ENCODE measurements around the gene CALN1. TPM values are rescaled to one million over a fixed set of nuclear protein-coding genes. Genes with fewer than 3 reads are reported as not detected.

CALN1 gene
- total and polyA plus RNA-seq, 2 donors, result 0.13 to 0.42 TPM

DNA sequence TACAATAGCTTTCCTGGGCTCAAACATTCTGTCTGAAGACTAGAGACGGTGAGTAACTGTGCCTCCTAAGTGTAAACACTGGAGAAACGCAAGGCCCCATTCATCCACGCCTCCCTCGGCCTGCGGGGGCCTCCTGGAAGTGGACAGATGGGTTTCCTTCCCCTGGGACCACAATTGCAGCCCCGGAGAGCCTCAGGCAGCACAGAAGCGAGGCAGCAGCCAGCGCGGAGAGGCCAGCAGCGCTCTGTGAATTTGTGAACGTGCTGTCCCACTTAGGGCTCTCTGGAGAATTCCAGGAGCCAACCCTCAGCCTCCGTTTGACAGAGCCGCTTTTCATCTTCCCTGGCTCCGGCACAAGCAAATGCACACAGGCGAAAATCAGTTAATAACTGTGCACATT lies 23.2 kb upstream of the CALN1 start:
- WGBS, result 14% methylated on average over 15 of the region's 15 CpGs
- H3K4me1 ChIP-seq (ENCODE audit: insufficient read depth), result no peaks in the 10 kb centered on the region
- H3K27ac ChIP-seq (ENCODE audit: low read depth), result no peak overlapping the region
- peak; percentile 26 for DNase-seq (ENCODE audit: extremely low spot score)
- no peak overlapping the region for H3K4me3 ChIP-seq (ENCODE audit: low read depth, low read length)
- H3K36me3 ChIP-seq (ENCODE audit: insufficient read depth), result no peaks in the 10 kb centered on the region

DNA sequence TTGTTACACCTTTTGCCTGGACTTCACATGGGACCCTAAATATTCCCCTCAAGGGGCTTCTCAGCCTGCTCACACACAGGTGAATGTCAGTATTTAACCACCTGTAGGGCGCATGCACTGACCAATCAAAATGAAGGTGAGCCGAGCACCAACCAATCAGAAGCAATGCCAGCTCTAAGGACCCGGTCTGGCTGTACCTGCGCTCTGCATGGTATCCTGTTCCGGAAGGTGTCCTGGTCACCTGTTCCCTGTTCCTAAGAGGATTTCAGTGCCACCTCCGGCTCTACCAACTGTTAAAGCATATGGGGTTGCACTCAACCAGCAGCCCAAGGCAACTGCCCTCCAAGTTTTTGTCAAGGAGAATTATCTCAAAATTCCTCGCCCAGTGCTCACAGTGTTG lies 18.4 kb upstream of the CALN1 start:
- H3K4me1 ChIP-seq (ENCODE audit: insufficient read depth), result no peaks in the 10 kb centered on the region
- DNase-seq (ENCODE audit: extremely low spot score), result no peak
- WGBS, result 83% methylated on average over 7 of the region's 7 CpGs
- no peaks in the 10 kb centered on the region for H3K36me3 ChIP-seq (ENCODE audit: insufficient read depth)
- H3K4me3 ChIP-seq (ENCODE audit: low read depth, low read length), result no peak overlapping the region
- H3K27ac ChIP-seq (ENCODE audit: low read depth), result no peak overlapping the region

DNA sequence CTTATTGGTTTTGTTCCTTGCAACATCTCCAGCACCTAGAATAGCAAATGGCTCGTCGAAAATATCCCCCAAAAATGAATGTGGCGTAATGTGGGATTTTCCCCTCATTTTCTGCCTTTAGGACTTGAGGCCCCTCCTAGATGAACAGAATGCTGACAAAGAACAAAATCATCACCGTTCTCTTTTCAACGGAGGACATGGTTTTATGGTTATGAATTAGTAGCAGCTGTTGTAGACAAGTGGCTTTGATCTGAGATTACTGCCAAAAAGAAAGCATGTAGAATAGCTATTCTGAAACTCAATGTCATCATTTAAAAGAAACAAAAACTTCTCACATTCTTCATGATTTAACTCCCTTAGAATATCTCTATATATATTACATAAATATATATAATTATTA lies 17.2 kb upstream of the CALN1 start:
- H3K27ac ChIP-seq (ENCODE audit: low read depth), result no peak overlapping the region
- H3K4me1 ChIP-seq (ENCODE audit: insufficient read depth), result no peaks in the 10 kb centered on the region
- no peaks in the 10 kb centered on the region for H3K36me3 ChIP-seq (ENCODE audit: insufficient read depth)
- H3K4me3 ChIP-seq (ENCODE audit: low read depth, low read length), result no peak overlapping the region
- no peak for DNase-seq (ENCODE audit: extremely low spot score)
- 74% methylated on average over 5 of the region's 5 CpGs for WGBS

DNA sequence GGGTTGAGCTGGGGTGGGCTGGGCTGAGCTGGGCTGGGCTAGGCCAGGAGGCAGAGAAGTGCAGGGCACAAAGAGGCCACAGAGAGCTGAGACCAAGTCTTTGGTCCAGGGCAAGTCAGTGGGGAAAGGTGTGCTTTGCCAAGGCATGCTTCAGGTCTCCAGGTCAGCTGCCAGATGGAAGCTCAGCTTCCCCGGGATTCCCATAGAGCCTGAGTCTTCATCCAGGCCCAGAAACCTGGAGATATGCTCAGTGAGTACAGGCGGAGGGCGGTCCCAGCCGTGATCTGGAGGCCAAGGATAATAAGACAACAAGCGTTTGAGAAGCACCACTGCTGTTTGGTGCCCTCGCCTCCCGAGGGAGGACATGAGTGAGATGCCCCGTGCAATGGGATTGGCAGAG lies 4.7 kb upstream of the CALN1 start:
- no peak overlapping the region for H3K27ac ChIP-seq (ENCODE audit: low read depth)
- H3K4me1 ChIP-seq (ENCODE audit: insufficient read depth), result no peaks in the 10 kb centered on the region
- WGBS, result 87% methylated on average over 8 of the region's 8 CpGs
- no peak for DNase-seq (ENCODE audit: extremely low spot score)
- no peak overlapping the region for H3K4me3 ChIP-seq (ENCODE audit: low read depth, low read length)
- no peaks in the 10 kb centered on the region for H3K36me3 ChIP-seq (ENCODE audit: insufficient read depth)

DNA sequence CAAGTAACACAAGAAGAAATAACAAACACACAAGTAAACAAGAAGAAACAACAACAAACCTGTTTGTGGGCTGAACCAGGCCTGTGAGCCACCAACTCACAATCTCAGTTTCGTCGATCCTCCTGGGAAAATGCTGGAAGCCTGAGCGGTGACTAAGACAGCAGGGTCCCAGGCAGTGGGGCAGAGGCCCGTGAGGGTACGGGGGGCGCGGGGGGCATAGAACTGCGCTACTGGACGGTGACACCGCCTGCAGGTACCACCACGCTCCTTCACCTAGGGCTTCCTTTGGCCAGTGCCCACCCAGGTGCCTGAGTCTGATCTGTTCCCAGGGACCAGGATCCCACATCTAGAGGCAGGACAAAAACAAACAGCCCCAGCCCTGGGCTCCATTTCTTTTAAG lies 3.4 kb upstream of the CALN1 start:
- DNase-seq (ENCODE audit: extremely low spot score), result no peak
- no peaks in the 10 kb centered on the region for H3K4me1 ChIP-seq (ENCODE audit: insufficient read depth)
- no peak overlapping the region for H3K4me3 ChIP-seq (ENCODE audit: low read depth, low read length)
- no peak overlapping the region for H3K27ac ChIP-seq (ENCODE audit: low read depth)
- H3K36me3 ChIP-seq (ENCODE audit: insufficient read depth), result no peaks in the 10 kb centered on the region
- 93% methylated on average over 11 of the region's 11 CpGs for WGBS

DNA sequence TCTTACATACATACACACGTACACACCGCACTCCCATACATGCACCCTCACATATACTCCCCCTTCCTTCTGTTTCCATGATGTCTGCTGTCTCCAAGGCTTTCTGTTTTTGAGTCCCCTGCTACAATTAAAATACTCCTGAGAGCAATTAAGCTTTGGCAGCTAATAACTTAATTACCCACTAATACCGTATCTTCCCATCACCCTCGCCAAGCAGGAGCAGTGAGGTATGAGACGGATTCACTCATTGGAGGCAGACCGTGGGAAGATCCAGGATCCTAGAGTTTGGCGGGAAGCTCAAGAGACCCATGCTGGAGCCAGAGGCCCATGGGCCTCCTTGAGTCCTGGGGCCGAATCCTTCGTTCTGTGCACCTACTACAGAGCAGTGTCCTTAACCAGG lies 1.7 kb upstream of the CALN1 start:
- DNase-seq (ENCODE audit: extremely low spot score), result no peak
- no peak overlapping the region for H3K4me3 ChIP-seq (ENCODE audit: low read depth, low read length)
- H3K4me1 ChIP-seq (ENCODE audit: insufficient read depth), result no peaks in the 10 kb centered on the region
- 88% methylated on average over 9 of the region's 9 CpGs for WGBS
- no peaks in the 10 kb centered on the region for H3K36me3 ChIP-seq (ENCODE audit: insufficient read depth)
- no peak overlapping the region for H3K27ac ChIP-seq (ENCODE audit: low read depth)

DNA sequence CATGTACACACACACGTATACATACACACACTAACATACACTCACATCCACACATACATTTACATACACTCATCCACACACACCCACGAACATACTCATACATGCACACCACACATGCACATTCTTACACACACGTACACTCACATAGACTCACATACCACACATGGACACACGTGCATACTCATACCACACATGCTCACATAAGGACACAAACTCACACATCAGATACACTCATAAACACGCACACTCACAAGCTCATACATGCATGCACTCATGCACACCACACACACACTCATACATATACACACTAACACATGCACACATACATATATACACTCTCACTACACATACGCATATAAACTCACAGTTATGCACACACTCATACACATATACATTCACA lies 1.2 kb upstream of the CALN1 start:
- Histone ChIP-seq H3K27ac (ENCODE audit: low read depth) (no peak overlapping the region), H3K36me3 (ENCODE audit: insufficient read depth) (no peaks in the 10 kb centered on the region), H3K4me3 (ENCODE audit: low read depth, low read length) (no peak overlapping the region), H3K4me1 (ENCODE audit: insufficient read depth) (no peaks in the 10 kb centered on the region)
- no peak for DNase-seq (ENCODE audit: extremely low spot score)
- WGBS, result 95% methylated on average over 6 of the region's 6 CpGs

DNA sequence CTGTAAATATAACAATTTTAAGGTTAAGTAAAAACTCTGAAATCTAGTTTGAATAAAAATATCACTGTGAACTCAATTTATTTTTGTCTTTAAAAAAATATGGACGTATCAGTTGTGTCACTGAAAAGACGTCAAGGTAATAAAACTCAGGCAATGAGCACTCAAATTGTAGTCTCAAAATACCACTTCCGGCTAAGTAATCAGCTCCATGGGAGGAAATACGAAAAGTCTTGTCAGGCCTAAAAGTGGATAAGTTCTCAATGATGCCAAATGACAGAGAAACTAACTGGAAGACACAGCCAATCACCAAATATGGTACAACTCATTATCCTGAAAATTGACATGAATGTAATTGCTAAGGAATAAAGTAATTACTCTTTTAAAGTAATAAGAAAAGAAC lies 719 bp downstream of the CALN1 start:
- no peaks in the 10 kb centered on the region for H3K36me3 ChIP-seq (ENCODE audit: insufficient read depth)
- H3K27ac ChIP-seq (ENCODE audit: low read depth), result no peak overlapping the region
- no peaks in the 10 kb centered on the region for H3K4me1 ChIP-seq (ENCODE audit: insufficient read depth)
- 73% methylated on average over 4 of the region's 4 CpGs for WGBS
- no peak for DNase-seq (ENCODE audit: extremely low spot score)
- H3K4me3 ChIP-seq (ENCODE audit: low read depth, low read length), result no peak overlapping the region

DNA sequence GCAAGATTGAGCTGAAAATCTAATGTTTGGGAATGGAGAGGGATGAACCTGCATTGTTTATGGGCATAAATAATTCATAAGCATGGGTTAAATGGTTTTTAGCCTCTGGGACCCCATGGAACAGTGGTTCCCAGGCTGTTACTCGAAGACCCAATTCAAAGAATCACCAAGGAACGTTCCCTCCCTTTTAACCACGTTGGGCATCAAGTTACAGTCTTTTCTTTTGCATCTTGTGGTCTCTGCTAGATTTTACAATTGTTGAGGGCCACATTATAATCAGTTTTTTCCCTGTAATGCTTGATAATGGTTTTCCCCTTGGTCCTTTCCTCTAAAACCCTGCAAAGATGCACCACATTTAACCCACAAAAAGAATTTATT lies 2.5 kb downstream of the CALN1 start:
- WGBS, result 46% methylated on average over 3 of the region's 3 CpGs
- Histone ChIP-seq H3K36me3 (ENCODE audit: insufficient read depth) (no peaks in the 10 kb centered on the region), H3K4me3 (ENCODE audit: low read depth, low read length) (no peak overlapping the region), H3K27ac (ENCODE audit: low read depth) (no peak overlapping the region), H3K4me1 (ENCODE audit: insufficient read depth) (no peaks in the 10 kb centered on the region)
- DNase-seq (ENCODE audit: extremely low spot score), result no peak

DNA sequence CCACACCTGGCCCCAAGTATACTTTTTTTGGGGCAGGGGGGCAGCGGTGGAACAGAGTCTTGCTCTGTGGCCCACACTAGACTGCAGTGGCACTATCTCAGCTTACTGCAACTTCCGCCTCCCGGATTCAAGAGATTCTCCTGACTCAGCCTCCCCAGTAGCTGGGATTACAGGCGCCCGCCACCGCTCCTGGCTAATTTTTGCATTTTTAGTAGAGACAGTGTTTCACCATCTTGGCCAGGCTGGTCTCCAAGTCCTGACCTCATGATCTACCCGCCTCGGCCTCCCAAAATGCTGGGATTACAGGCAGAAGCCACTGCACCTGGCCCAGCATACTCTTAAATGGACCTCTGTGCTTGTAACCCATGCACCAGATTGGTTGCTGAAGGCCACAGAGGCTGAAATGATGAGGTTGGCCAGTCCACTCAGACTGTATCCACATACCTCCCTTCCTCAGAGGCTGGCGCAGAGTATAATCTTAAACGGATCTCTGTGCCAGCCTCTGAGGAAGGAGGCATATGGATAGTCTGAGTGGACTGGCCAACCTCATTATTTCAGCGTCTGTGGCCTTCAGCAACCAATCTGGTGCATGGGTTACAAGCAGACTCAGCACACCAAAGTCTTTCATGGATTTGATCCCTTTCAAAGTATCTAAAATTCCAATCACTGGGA lies 3.0 kb downstream of the CALN1 start:
- Histone ChIP-seq H3K27ac (ENCODE audit: low read depth) (no peak overlapping the region), H3K4me1 (ENCODE audit: insufficient read depth) (no peaks in the 10 kb centered on the region), H3K36me3 (ENCODE audit: insufficient read depth) (no peaks in the 10 kb centered on the region), H3K4me3 (ENCODE audit: low read depth, low read length) (no peak overlapping the region)
- no peak for DNase-seq (ENCODE audit: extremely low spot score)
- 94% methylated on average over 11 of the region's 11 CpGs for WGBS

DNA sequence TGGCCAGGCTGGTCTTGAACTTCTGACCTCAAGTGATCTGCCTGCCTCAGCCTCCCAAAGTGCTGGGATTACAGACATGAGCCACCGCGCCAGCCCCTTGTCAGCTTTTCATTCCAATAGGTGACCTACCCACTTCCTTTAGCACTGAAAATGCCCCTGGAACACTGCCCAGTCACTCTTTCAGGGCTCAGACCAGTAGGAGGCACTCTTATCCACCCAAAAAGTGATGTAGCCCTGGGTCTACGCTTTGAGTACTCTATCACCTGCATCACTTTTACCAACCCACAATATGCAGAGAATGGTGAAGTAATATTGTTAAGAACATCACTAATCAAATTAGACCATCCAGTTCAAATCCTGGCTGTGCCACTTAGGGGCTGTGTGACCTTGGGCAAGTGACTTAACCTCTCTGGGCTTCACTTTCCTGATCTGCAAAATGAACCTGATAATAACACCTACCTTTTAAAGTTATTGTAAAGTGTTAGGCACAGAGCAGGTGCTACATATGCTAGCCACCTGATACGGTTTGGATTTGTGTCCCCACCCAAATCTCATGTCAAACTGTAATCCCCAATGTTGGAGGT lies 5.2 kb downstream of the CALN1 start:
- Histone ChIP-seq H3K27ac (ENCODE audit: low read depth) (no peak overlapping the region), H3K36me3 (ENCODE audit: insufficient read depth) (no peaks in the 10 kb centered on the region), H3K4me1 (ENCODE audit: insufficient read depth) (no peaks in the 10 kb centered on the region), H3K4me3 (ENCODE audit: low read depth, low read length) (no peak overlapping the region)
- no peak for DNase-seq (ENCODE audit: extremely low spot score)
- WGBS, result 84% methylated on average over 4 of the region's 4 CpGs

DNA sequence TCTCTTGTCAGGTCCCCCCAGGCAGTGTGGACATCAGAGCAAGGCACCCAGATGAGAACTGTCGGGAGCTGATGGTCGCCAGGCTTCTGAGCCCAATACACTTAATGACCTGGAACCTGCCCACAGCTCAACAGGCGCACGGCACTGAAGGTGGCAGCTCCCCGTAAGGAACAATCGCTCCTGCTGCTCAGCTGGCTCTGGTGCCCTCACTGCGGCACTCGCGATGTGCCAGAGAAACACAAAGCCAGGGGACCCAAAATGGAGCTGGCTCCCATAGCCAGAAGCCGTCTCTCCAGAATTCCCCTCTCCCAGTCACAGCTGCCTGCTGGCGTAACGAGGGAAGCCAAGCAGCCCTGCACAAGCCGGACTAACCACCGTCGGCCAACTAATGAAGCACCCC lies 6.3 kb downstream of the CALN1 start:
- Histone ChIP-seq H3K27ac (ENCODE audit: low read depth) (no peak overlapping the region), H3K36me3 (ENCODE audit: insufficient read depth) (no peaks in the 10 kb centered on the region), H3K4me3 (ENCODE audit: low read depth, low read length) (no peak overlapping the region), H3K4me1 (ENCODE audit: insufficient read depth) (no peaks in the 10 kb centered on the region)
- no peak for DNase-seq (ENCODE audit: extremely low spot score)
- 87% methylated on average over 15 of the region's 15 CpGs for WGBS

DNA sequence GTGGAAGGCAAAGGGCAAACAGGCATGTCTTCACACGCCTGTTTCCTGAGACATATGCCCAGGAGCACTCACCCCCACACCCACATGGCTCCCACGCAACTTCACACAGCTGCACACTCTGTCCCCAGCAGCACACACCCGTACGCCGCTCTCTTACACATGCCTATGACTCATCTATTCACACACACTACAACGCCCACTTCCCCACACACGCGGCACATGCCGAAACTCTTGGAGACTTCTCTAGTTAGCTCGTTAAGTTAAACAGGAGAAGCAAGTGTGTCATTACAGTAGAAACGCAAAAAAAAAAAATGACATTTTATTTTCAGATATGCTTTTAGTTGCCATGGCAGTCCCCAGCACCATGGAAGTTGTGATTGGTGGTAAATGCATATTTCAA lies 6.7 kb downstream of the CALN1 start:
- H3K4me1 ChIP-seq (ENCODE audit: insufficient read depth), result no peaks in the 10 kb centered on the region
- no peak for DNase-seq (ENCODE audit: extremely low spot score)

DNA sequence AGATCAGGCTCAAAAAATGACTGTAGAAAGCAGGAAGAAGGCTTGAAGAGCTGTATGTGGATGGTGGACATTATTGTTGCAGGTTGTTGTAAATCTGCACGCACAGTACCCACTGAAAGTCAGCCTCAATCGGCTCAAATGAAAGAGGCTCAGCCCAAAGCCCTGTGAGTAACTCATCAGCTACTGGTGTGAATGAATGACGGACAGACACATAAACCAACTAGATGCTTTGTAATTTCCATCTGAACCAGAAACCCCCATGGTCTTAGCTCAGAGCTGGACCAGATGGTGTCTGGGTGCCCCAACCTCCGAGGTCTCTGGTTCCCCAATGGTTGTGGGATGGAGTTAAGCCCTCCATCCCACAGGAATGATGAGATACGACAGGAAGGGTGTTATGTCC lies 7.4 kb downstream of the CALN1 start:
- Histone ChIP-seq H3K27ac (ENCODE audit: low read depth) (no peak overlapping the region), H3K4me3 (ENCODE audit: low read depth, low read length) (no peak overlapping the region), H3K36me3 (ENCODE audit: insufficient read depth) (no peaks in the 10 kb centered on the region), H3K4me1 (ENCODE audit: insufficient read depth) (no peaks in the 10 kb centered on the region)
- no peak for DNase-seq (ENCODE audit: extremely low spot score)
- WGBS, result 87% methylated on average over 5 of the region's 5 CpGs

More for the DNA sequence above, 6.7 kb downstream of the CALN1 start:
- Histone ChIP-seq H3K36me3 (ENCODE audit: insufficient read depth) (no peaks in the 10 kb centered on the region), H3K4me3 (ENCODE audit: low read depth, low read length) (no peak overlapping the region), H3K27ac (ENCODE audit: low read depth) (no peak overlapping the region)
- 65% methylated on average over 11 of the region's 11 CpGs for WGBS
